ENCODE measurements around the gene TSPAN3. TPM values are rescaled to one million over a fixed set of nuclear protein-coding genes. Genes with fewer than 3 reads are reported as not detected.

TSPAN3 gene
- total RNA-seq, 1 experiment from 2014 or later = 140 TPM

DNA sequence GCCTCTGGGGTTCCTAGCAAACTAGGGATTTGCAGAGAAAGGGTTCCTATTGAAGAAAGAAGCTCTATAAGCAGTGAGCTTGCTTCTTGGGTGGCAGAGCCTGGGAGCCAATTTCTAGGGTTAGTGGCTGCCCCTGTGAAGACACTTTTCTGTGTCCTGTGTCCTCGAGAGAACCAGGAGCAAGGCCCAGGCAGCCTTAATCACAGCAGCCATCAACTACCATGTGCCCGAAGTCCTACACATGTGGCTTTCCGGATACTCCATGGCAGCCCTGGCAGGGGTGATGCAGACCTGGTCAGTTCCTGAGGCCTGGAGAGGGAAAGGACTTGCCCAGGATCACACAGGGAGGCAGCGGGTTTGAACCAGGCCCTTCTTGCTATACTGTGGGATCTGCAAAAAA is 27.7 kb upstream of the TSPAN3 start:
- no peak for ATAC-seq
- intact Hi-C loops (cut with micrococcal nuclease) = no loop called here
- no TSS peak for BruUV-seq (replicated peaks)
- Histone ChIP-seq H3K9ac (ENCODE audit: low read length) (no peak overlapping the region), H3K4me1 (ENCODE audit: insufficient read depth, low read length) (no peaks in the 10 kb centered on the region), H3K79me2 (ENCODE audit: low read length) (no peaks in the 10 kb centered on the region), H3K9me3 (ENCODE audit: low read length) (no peaks in the 10 kb centered on the region), H4K20me1 (ENCODE audit: low read length) (no peaks in the 10 kb centered on the region), H3K9me2 (replicated peaks; ENCODE audit: low read length) (no peaks in the 10 kb centered on the region), H3K36me3 (ENCODE audit: low read depth, low read length) (no peaks in the 10 kb centered on the region), H3K27me3 (ENCODE audit: low read length) (no peaks in the 10 kb centered on the region), H3K27ac (ENCODE audit: low read length) (no peak overlapping the region), H3K4me3 (ENCODE audit: low read length) (no peak overlapping the region), H3K4me2 (ENCODE audit: low read length) (no peak overlapping the region), H2AFZ (ENCODE audit: low read length) (no peak overlapping the region), H3F3A (ENCODE audit: low read length, unreplicated experiment) (no peaks in the 10 kb centered on the region)
- TF ChIP-seq EZH2phosphoT487 (IDR thresholded peaks at IDR 0.05; ENCODE audit: borderline replicate concordance, low read length) = no peak
- TF ChIP-seq, protein P1, sequence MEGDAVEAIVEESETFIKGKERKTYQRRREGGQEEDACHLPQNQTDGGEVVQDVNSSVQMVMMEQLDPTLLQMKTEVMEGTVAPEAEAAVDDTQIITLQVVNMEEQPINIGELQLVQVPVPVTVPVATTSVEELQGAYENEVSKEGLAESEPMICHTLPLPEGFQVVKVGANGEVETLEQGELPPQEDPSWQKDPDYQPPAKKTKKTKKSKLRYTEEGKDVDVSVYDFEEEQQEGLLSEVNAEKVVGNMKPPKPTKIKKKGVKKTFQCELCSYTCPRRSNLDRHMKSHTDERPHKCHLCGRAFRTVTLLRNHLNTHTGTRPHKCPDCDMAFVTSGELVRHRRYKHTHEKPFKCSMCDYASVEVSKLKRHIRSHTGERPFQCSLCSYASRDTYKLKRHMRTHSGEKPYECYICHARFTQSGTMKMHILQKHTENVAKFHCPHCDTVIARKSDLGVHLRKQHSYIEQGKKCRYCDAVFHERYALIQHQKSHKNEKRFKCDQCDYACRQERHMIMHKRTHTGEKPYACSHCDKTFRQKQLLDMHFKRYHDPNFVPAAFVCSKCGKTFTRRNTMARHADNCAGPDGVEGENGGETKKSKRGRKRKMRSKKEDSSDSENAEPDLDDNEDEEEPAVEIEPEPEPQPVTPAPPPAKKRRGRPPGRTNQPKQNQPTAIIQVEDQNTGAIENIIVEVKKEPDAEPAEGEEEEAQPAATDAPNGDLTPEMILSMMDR (conservative IDR thresholded peaks at IDR 0.05; ENCODE audit: low read depth, low read length) = no peak
- TF ChIP-seq EZH2 (IDR thresholded peaks at IDR 0.05; ENCODE audit: low read length, unreplicated experiment) = no peak
- no peak for DNase-seq
- POLR2A ChIA-PET (ENCODE audit: unreplicated experiment) = no interaction called here
- CTCF ChIA-PET = no interaction called here

DNA sequence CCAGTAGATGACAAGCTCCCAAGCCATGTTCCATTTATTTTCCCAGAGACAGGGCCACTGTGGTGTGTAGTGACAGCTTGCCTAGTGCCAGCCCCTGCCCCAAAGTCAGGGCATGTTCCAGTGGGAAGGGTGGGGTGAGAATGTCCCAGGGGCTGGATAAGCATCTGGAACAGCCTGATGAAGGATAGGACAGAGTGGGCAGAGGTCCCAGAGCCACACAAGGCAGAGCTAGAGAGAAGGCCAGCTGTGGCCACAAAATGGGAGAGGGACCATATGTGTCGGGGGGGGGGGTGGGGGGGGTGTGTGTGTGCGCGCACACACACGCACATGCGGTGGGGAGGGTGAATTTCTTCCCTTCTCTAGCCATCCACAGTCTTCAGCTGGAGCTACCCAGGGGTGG is 27.0 kb upstream of the TSPAN3 start:
- no TSS peak for BruUV-seq (replicated peaks)
- TF ChIP-seq, protein P1 (conservative IDR thresholded peaks at IDR 0.05; ENCODE audit: low read depth, low read length) = no peak
- TF ChIP-seq EZH2 (IDR thresholded peaks at IDR 0.05; ENCODE audit: low read length, unreplicated experiment) (no peak), EZH2phosphoT487 (IDR thresholded peaks at IDR 0.05; ENCODE audit: borderline replicate concordance, low read length) (no peak)
- Histone ChIP-seq H4K20me1 (ENCODE audit: low read length) (no peaks in the 10 kb centered on the region), H3K27ac (ENCODE audit: low read length) (no peak overlapping the region), H3K9me3 (ENCODE audit: low read length) (no peaks in the 10 kb centered on the region), H3K4me1 (ENCODE audit: insufficient read depth, low read length) (no peaks in the 10 kb centered on the region), H3K4me3 (ENCODE audit: low read length) (no peak overlapping the region), H3K4me2 (ENCODE audit: low read length) (no peak overlapping the region), H3K79me2 (ENCODE audit: low read length) (no peaks in the 10 kb centered on the region), H3K9ac (ENCODE audit: low read length) (no peak overlapping the region), H3F3A (ENCODE audit: low read length, unreplicated experiment) (no peaks in the 10 kb centered on the region), H3K36me3 (ENCODE audit: low read depth, low read length) (no peaks in the 10 kb centered on the region), H3K9me2 (replicated peaks; ENCODE audit: low read length) (no peaks in the 10 kb centered on the region), H3K27me3 (ENCODE audit: low read length) (no peaks in the 10 kb centered on the region), H2AFZ (ENCODE audit: low read length) (no peak overlapping the region)
- ChIA-PET POLR2A (ENCODE audit: unreplicated experiment) (no interaction called here), CTCF (no interaction called here)
- DNase-seq (no peak), ATAC-seq (no peak)
- intact Hi-C loops (cut with micrococcal nuclease) = no loop called here

DNA sequence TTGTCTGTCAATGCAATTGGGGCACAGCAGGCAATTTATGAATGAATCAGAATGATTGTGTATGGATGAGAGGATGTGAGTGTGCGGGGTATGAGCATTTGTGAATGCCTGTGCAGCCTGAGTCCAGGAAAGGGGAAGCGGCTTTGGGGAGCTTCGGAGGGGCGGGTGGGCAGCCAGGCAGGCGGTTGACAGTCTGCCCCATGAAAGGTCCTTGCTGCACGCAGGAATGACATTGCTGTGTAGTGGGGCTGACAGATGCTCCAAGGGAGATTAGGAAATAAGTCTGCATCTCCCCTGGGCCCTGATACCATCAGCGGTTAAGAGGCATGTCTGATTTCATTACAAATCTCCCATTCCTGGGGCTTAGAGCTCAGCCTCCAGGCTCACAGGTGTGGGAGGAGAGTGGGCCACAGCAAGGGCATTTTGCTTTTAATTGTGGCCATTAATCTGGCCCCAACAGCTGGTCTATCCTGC is 26.4 kb upstream of the TSPAN3 start:
- H3K4me3 ChIP-seq (ENCODE audit: low read length) = no peak overlapping the region
- no peak overlapping the region for H3K9ac ChIP-seq (ENCODE audit: low read length)
- intact Hi-C loops (cut with micrococcal nuclease) = no loop called here
- H3K9me2 ChIP-seq (replicated peaks; ENCODE audit: low read length) = no peaks in the 10 kb centered on the region
- no peaks in the 10 kb centered on the region for H3K79me2 ChIP-seq (ENCODE audit: low read length)
- no peaks in the 10 kb centered on the region for H3K4me1 ChIP-seq (ENCODE audit: insufficient read depth, low read length)
- ChIA-PET CTCF (no interaction called here), POLR2A (ENCODE audit: unreplicated experiment) (no interaction called here)
- no peak overlapping the region for H2AFZ ChIP-seq (ENCODE audit: low read length)
- H3F3A ChIP-seq (ENCODE audit: low read length, unreplicated experiment) = no peaks in the 10 kb centered on the region
- no peaks in the 10 kb centered on the region for H3K9me3 ChIP-seq (ENCODE audit: low read length)
- no peaks in the 10 kb centered on the region for H3K36me3 ChIP-seq (ENCODE audit: low read depth, low read length)
- TF ChIP-seq, protein P1 (conservative IDR thresholded peaks at IDR 0.05; ENCODE audit: low read depth, low read length) = no peak
- TF ChIP-seq EZH2 (IDR thresholded peaks at IDR 0.05; ENCODE audit: low read length, unreplicated experiment) (no peak), EZH2phosphoT487 (IDR thresholded peaks at IDR 0.05; ENCODE audit: borderline replicate concordance, low read length) (no peak)
- no peaks in the 10 kb centered on the region for H4K20me1 ChIP-seq (ENCODE audit: low read length)
- no peak overlapping the region for H3K27ac ChIP-seq (ENCODE audit: low read length)
- DNase-seq (no peak), ATAC-seq (no peak)
- H3K27me3 ChIP-seq (ENCODE audit: low read length) = no peaks in the 10 kb centered on the region
- BruUV-seq (replicated peaks) = no TSS peak
- no peak overlapping the region for H3K4me2 ChIP-seq (ENCODE audit: low read length)

All from PC-3 (cell line).